Measurements from ENCODE around the gene PTPRM.

The PTPRM gene

DNA sequence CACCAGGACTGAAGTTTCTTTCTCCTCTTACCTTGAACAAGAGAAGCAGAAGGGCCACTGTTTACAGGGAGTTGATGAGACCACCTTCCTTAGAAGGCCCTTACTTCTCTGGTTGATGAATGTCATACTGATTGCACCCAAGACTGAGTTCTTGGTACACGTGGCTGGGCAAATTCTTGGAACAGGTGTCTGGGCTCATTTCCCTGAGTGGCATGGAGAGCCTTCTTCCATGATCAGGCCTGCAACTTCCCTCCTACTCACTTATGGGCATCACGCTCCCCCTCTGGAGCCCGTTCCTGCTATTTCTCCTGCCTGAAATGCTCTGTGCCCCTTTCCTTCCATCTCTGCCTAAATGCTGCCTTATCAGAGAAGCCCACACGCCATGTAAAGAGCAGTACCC, 110.3 kb downstream of the PTPRM start:
- no peak for DNase-seq

GRCh38 chr18:7678389-7678788, 111.3 kb downstream of the PTPRM start:
- DNase-seq, result no peak

GRCh38 chr18:7678801-7679200, 111.7 kb downstream of the PTPRM start:
- DNase-seq, result no peak

DNA sequence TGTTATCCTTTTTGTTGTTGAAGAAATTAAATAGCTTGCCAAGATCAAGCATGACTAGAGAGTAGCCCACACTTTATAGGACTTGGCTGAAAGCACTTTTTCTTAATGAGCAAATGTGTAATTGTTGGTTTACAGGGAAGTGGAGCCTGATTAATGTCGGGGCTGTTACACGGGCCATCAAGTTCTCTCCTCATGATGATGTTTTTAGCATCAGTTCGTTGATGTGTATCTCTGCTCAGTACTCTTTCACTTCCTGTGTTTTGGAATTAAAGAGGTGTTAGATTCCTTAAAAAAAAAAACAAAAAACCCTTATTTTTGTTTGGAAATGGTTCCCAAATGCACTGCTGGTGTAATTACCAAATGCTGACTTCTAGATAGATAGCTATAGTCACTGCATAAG, 114.2 kb downstream of the PTPRM start:
- no peak for DNase-seq

DNA sequence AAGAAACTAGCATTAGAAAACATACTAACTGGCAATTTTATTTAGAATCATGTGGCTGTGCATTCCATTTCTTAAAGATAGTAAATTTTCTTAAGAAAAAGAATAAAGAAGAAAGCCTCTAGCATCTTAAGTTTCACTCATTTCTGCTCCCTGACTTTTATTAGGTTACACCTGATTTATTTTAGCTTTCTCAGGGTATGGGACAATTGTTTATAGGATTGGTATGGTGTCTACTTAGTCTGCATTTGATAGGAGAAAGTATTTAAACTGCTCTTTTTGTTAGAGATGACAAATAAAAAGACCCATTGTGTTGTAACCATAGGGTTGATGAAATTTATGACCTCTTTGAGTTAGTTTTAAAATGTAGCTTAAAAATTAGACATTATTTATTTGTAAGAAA, 115.2 kb downstream of the PTPRM start:
- no peak for DNase-seq

- no peak for DNase-seq
Measured at GRCh38 chr18:7683753-7684152, 116.6 kb downstream of the PTPRM start.

GRCh38 chr18:7684357-7684756, 117.2 kb downstream of the PTPRM start:
- no peak for DNase-seq

DNA sequence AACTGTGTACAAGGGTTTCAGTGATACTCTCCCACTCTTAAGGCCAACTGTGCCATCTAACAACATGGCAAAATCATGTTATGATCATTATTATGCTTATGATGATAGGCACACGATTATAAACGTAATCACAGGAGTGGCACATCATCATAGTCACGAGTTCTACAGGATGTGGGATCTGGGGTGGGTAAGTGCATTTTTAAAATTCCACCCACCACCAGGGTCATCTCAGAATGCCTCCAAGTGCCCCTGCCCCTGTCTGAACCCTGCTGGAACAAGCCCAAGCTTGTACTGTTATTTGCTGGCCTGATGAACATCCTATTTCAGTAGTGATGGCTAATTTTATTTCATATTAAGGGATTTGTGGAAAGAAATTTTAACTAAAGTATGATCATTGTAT, 117.8 kb downstream of the PTPRM start:
- no peak for DNase-seq

GRCh38 chr18:7686278-7686677, 119.2 kb downstream of the PTPRM start:
- no peak for DNase-seq

- DNase-seq, result no peak
Measured at GRCh38 chr18:7688580-7688979, 121.5 kb downstream of the PTPRM start.

- DNase-seq, result no peak
Measured at GRCh38 chr18:7691206-7691605, 124.1 kb downstream of the PTPRM start.

DNA sequence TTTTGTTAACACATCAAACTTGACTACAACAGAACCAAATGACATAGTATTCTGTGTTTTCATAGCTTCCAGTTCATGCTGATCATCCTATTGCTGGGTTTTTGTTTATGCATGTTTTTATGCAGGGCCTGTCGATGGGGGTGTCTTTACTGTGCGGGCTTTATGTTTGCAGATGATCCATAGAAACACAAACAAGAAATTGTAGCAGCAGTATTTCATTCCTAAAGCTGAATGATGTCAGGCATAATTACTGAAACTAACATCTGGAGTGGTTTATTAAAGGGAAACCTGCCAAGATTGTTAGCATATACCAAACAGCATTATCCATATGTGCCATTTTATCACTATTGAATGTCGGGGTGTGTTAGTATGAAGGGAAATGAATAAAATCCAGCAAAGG, 129.7 kb downstream of the PTPRM start:
- DNase-seq, result no peak

DNA sequence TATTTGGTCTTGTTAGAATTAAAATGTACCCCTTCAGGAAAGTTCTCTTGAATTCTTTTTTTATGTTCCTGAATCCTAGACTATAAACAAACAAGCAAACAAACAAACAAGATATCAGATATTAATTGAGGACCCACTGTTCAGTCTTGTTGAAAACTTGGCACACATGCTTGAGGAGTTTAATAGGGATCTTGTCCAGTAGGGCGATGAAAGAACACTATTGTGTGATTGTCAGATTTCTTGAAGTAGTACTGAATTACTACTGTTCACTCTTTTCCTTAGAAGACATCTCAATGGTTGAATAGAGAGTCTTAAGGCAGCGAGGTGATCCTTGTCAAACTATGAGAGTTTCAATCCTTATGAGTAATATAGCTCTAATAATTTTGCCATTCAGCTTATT, 130.2 kb downstream of the PTPRM start:
- no peak for DNase-seq

DNA sequence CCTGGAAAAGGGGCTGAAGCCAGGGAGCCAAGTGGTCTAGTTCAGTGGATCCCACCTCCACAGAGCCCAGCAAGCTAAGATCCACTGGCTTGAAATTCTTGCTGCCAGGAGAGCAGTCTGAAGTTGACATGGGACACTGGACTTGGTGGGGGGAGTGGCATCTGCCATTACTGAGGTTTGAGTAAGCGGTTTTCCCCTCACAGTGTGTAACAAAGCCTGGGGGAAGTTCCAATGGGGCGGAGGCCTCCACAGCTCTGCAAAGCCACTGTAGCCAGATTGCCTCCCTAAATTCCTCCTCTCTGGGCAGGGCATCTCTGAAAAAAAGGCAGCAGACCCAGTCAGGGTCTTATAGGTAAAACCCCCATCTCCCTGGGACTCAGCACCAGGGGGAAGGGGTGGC, 144.4 kb downstream of the PTPRM start:
- no peak for DNase-seq

DNA sequence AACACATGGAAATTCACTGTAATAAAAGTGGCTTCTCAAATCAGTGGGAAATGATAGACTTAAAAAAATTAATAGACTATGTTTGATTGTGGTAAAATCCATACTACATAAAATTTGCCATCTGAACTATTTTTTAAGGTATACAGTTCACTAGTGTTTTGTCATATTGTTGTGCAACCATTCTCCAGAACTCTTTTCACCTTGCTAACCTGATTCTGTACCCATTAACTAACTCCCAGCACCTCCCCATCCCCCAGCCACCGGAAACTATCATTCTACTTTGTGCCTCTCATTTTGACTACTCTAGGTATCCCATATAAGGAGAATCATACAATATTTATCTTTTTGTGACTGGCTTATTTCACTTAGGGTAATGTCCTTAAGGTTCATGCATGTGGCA, 153.3 kb downstream of the PTPRM start:
- no peak for DNase-seq

DNA sequence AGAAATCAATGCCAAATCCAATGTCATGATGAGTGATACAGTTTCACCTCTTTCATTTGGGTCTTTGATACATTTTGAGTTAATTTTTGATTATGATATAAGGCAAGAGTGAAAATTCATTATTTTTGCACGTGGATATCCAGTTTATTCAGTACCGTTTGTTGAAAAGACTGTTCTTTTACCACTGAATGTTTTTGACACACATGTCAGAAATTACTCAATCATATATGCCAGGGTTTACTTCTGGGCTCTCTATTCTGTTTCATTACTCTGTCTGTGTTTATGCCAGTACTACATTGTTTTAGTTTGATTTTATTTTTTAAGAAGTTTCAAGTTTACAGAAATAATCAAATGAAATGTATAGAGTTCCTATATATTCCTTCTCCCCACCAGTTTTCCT, 154.4 kb downstream of the PTPRM start:
- no peak for DNase-seq

DNA sequence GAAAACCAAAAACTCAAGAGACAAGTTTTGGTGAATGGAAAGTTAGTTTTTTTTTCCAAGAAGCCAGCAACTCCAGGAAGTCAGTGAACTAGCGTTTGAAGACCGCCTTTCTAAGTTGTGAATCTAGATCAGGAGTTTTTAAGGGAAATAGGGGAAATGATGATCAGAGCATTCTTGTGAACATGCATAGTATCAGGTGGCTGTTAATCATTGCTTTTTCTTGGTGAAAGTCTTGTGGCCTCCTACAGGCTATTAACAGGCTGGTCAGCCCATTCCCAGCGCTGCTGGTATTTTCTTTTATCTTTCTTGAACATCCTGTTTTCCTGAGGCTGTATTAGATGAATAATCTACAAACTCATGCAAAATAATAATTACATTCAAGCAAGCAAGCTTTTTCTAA, 155.8 kb downstream of the PTPRM start:
- DNase-seq, result no peak

DNA sequence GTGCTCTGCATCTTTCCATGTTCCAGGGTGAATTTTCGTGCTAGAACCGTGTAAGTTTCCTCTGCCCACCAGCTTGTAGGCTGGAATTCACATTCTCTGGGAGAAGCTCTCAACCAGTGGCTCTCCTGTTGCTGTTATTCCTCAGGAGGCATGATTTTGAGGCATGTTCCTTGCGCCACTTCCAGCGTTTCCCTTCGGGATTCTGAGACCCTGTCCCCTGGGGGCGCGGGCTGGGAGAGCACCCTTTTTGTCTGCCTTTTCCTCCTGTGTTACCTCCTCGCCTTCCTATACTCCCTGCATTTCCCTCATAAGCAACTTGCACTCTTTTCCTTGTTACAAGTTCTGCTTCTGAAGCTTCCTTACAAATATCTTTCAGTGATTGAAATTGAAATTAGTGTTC, 156.4 kb downstream of the PTPRM start:
- no peak for DNase-seq

- DNase-seq, result no peak
Measured at GRCh38 chr18:7725473-7725872, 158.4 kb downstream of the PTPRM start.

GRCh38 chr18:7725897-7726296, 158.8 kb downstream of the PTPRM start:
- no peak for DNase-seq

DNA sequence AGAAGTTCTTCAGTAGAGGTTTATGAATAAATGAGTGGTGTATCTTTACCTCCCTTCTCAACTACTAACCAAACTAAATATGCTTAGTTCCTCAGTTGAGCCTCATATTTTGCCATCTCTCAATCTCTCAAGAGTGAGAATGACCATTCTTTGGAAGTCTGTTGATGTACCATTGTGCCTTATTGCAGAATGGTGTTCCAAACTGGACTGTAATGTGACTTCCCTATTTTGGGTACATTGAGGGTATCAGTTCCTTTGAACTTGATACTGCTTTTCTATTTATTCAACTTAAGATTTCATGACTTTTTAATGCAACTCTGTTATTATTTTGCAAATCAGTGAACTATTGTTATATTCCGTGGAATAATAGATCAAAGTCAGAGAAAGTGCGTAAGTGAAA, 159.4 kb downstream of the PTPRM start:
- DNase-seq, result peak; percentile 0

DNA sequence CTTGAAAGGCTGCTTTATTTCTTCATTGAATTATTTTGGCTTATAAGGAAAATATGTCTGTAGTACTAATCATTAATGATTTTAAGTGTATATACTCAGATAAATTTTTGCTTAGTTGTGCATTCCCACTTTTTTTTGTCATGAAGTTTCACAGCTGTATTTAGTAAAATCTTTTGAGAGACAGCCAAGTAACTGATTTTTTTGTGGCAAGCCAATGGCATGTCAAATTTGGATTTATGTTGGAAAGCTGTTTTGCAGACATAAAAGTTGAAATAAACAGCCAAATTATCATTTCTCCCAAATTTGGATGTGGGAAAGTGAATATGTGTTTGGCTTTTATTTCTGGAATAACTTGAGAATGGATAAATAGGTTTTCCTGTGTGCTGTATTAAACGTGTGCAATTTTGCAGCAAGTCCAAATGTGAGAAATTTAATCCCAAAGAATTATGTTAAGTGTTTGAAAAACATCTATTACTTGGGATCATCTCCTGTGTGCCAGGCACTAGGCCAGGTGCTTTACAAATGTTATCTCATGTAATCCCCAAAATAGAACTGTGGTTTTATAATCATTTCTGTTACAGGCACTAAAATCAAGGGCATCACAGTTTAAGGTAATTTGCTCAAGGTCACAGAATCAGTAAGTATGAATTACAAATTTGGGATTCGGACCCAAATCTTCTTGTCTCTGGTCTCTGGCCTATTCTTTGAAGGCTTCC, 160.4 kb downstream of the PTPRM start:
- DNase-seq, result no peak

GRCh38 chr18:7728297-7728696, 161.2 kb downstream of the PTPRM start:
- no peak for DNase-seq

DNA sequence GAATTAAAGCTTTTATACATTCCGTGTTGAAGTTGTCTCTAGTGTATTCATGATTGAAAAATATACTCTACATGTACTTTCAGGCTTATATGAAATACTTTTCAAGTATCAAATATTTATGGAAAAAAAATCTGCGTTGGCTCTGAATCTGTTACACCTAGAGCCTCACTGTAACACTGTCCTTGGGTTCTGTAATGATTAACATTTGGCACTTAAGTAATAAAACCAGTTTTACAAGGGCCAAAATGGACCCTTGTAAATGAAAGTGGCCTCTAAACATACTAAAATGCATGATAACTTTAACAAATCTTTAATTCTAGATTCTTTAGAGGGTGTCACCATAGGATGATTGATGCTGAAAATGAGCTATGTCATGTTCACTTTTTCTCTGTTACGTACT, 162.8 kb downstream of the PTPRM start:
- no peak for DNase-seq

DNA sequence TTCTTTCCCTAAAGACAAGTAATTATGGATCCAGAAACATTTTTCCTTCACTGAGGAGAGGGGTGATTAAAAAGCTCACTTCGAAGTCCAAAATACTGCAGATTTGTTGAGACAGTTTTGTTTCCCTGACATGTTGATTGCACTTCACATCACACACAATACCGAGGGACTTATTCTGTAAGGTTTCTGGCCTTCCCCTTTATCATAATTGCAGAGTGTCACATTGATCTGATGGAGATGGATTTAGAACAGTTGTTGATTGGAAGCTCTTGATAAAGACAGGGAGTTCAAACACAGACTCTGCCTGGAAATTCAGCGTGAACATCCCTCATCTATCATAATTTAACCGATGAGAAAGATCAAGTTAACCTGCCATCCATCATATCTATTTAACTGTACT, 163.6 kb downstream of the PTPRM start:
- DNase-seq, result no peak

- DNase-seq, result no peak
Measured at GRCh38 chr18:7733642-7734041, 166.5 kb downstream of the PTPRM start.
